ENCODE measurements around the gene TAAR5. TPM values are rescaled to one million over a fixed set of nuclear protein-coding genes. Genes with fewer than 3 reads are reported as not detected.

The TAAR5 gene
- polyA plus RNA-seq, 2 donors = not detected

- Histone ChIP-seq H3K27me3 (ENCODE audit: control insufficient read depth in 1 of 2, insufficient read depth in 2 of 2, low read length in 2 of 2) (peaks cover 0 to 2% of the 10 kb centered on the region in 2 donors), H3K4me1 (ENCODE audit: control insufficient read depth in 2 of 2, insufficient read depth in 2 of 2, low read length in 1 of 2) (no peaks in the 10 kb centered on the region), H3K9me3 (ENCODE audit: control insufficient read depth in 2 of 2, insufficient read depth in 1 of 2, low read depth in 1 of 2, low read length in 1 of 2) (no peaks in the 10 kb centered on the region), H3K36me3 (ENCODE audit: control insufficient read depth in 2 of 2, insufficient read depth in 2 of 2, low read length in 1 of 2) (no peaks in the 10 kb centered on the region), H3K27ac (ENCODE audit: low read depth in 2 of 2, low read length in 1 of 2) (no peak overlapping the region), H3K4me3 (ENCODE audit: low read depth in 1 of 2, low read length in 2 of 2) (no peak overlapping the region)
- 91% methylated on average over 4 of the region's 4 CpGs for WGBS, 2 donors
Measured at GRCh38 chr6:132548746-132549463, 40.6 kb downstream of the TAAR5 start.

GRCh38 chr6:132544826-132545225, 44.7 kb downstream of the TAAR5 start:
- Histone ChIP-seq H3K27me3 (ENCODE audit: control insufficient read depth in 1 of 2, insufficient read depth in 2 of 2, low read length in 2 of 2) (peaks cover 0 to 2% of the 10 kb centered on the region in 2 donors), H3K36me3 (ENCODE audit: control insufficient read depth in 2 of 2, insufficient read depth in 2 of 2, low read length in 1 of 2) (no peaks in the 10 kb centered on the region), H3K9me3 (ENCODE audit: control insufficient read depth in 2 of 2, insufficient read depth in 1 of 2, low read depth in 1 of 2, low read length in 1 of 2) (no peaks in the 10 kb centered on the region)

More at GRCh38 chr6:132544826-132545225, 44.7 kb downstream of the TAAR5 start:
- no peaks in the 10 kb centered on the region for H3K4me1 ChIP-seq (ENCODE audit: control insufficient read depth in 2 of 2, insufficient read depth in 2 of 2, low read length in 1 of 2)
- H3K27ac ChIP-seq (ENCODE audit: low read depth in 2 of 2, low read length in 1 of 2) = no peak overlapping the region
- H3K4me3 ChIP-seq (ENCODE audit: low read depth in 1 of 2, low read length in 2 of 2) = no peak overlapping the region

Other genes starting within 250 kb of the TAAR5 start
- 10 to 100 TPM in 1 of 2 donors, 1 to 10 TPM in 1; 9.0 to 15.4 TPM for gene MOXD1, start 188.3 kb downstream of the TAAR5 start, polyA plus RNA-seq
- gene STX7, start 76.6 kb downstream of the TAAR5 start, polyA plus RNA-seq = 10 to 100 TPM in 1 of 2 donors, 1 to 10 TPM in 1; 9.0 to 19.2 TPM
- gene TAAR9, start 51.5 kb downstream of the TAAR5 start, polyA plus RNA-seq = not detected
- not detected for gene TAAR8, start 37.1 kb downstream of the TAAR5 start, polyA plus RNA-seq
- not detected for gene TAAR6, start 19.4 kb downstream of the TAAR5 start, polyA plus RNA-seq
- not detected for gene TAAR2, start 34.5 kb upstream of the TAAR5 start, polyA plus RNA-seq
- gene TAAR1, start 69.4 kb upstream of the TAAR5 start, polyA plus RNA-seq = not detected
- under 1 TPM; 0.28 to 0.29 TPM for gene VNN1, start 124.3 kb upstream of the TAAR5 start, polyA plus RNA-seq
- under 1 TPM; 0.35 to 0.45 TPM for gene VNN2, start 168.2 kb upstream of the TAAR5 start, polyA plus RNA-seq
- 10 to 100 TPM in 1 of 2 donors, 1 to 10 TPM in 1; 8.5 to 10.6 TPM for gene SLC18B1, start 208.9 kb upstream of the TAAR5 start, polyA plus RNA-seq
- gene RPS12, start 224.8 kb upstream of the TAAR5 start, polyA plus RNA-seq = 1,000 to 10,000 TPM; 1,572 to 3,167 TPM